Endothelial cell of umbilical vein (primary cell): ENCODE results near the gene POU3F3.

ENCODE experiments used
- EZH2 ChIP-seq: IDR thresholded peaks from 2 replicates; pipeline ENCODE4 v1.6.1; 2012; ENCODE audit warnings: borderline replicate concordance, low read depth, mild to moderate bottlenecking, moderate library complexity, low read length, inconsistent platforms; ENCODE audit not compliant: severe bottlenecking
- POLR2A ChIP-seq: IDR thresholded peaks from 2 replicates; pipeline ENCODE4 v1.6.1; 2012; ENCODE audit warnings: low read depth, mild to moderate bottlenecking, control low read depth, low read length
- POLR2AphosphoS5 ChIP-seq: IDR thresholded peaks from 2 replicates; pipeline ENCODE4 v1.6.1; 2012; ENCODE audit warnings: low read depth, mild to moderate bottlenecking, control low read depth, low read length, moderate library complexity; ENCODE audit not compliant: insufficient read depth
- TF ChIP-seq, protein P1 (sequence below), 2 donors: IDR thresholded peaks; 1 replicate in 1 of 2; 2 replicates in 1 of 2; pipeline ENCODE4 v1.5.1; 2011; ENCODE audit warnings: low read length in 2 of 2, mild to moderate bottlenecking in 2 of 2, moderate library complexity in 2 of 2, control low read depth in 1 of 2, inconsistent platforms in 1 of 2, low read depth in 1 of 2; ENCODE audit not compliant: insufficient read depth in 1 of 2; ENCODE audit errors: extremely low read depth in 1 of 2

DNA sequence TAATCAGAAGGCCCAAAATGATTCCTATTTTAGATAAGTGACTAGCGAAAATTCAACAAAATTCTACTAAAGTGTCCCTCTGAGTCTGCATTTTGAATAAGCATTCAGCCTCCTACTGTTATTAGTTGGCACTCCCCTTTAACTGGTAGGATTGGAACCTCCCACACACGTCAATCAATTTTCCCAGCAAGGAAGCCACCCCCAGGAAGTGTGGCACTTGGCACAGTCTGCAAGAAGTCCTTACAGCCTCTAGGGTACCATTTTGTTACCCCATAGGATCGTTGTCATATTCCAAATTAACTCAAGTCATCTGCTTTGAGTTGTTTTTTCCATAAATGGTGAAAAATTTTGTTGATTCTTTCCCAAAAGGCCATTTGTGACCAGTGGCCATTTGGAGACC lies 33.8 kb upstream of the POU3F3 start:
- TF ChIP-seq, protein P1, sequence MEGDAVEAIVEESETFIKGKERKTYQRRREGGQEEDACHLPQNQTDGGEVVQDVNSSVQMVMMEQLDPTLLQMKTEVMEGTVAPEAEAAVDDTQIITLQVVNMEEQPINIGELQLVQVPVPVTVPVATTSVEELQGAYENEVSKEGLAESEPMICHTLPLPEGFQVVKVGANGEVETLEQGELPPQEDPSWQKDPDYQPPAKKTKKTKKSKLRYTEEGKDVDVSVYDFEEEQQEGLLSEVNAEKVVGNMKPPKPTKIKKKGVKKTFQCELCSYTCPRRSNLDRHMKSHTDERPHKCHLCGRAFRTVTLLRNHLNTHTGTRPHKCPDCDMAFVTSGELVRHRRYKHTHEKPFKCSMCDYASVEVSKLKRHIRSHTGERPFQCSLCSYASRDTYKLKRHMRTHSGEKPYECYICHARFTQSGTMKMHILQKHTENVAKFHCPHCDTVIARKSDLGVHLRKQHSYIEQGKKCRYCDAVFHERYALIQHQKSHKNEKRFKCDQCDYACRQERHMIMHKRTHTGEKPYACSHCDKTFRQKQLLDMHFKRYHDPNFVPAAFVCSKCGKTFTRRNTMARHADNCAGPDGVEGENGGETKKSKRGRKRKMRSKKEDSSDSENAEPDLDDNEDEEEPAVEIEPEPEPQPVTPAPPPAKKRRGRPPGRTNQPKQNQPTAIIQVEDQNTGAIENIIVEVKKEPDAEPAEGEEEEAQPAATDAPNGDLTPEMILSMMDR (IDR thresholded peaks at IDR 0.05; ENCODE audit: extremely low read depth in 1 of 2, insufficient read depth in 1 of 2, low read depth in 1 of 2, low read length in 2 of 2): no peak
- TF ChIP-seq POLR2A (no peak), POLR2AphosphoS5 (no peak), EZH2 (no peak)
